Right renal pelvis (tissue), 4 donors: ENCODE data around the gene POU2AF1. TPM values are rescaled to one million over a fixed set of nuclear protein-coding genes. Genes with fewer than 3 reads are reported as not detected.
"Not testable (repeated sequence)": the region's sequence is repeated elsewhere in the genome, so short reads cannot be mapped to it uniquely, and the experiment has no call there.

ENCODE experiments used
- DNase-seq, 4 donors: peaks; one replicate each; pipeline ENCODE4 v3.0.0-alpha.2; 2013; ENCODE audit warnings: low read depth in 4 of 4, low spot score in 3 of 4, missing footprints in 1 of 4
- polyA plus RNA-seq, 4 donors: library from polyadenylated mRNA; unstranded; fragments of 120-200 nt; gene quantifications; one replicate each; pipeline ENCODE4 v1.2.1, GENCODE V29; 2013; ENCODE audit not compliant: insufficient read length in 4 of 4

POU2AF1 gene
- polyA plus RNA-seq, 4 donors = 0.58 to 1.0 (median 0.60) TPM

DNA sequence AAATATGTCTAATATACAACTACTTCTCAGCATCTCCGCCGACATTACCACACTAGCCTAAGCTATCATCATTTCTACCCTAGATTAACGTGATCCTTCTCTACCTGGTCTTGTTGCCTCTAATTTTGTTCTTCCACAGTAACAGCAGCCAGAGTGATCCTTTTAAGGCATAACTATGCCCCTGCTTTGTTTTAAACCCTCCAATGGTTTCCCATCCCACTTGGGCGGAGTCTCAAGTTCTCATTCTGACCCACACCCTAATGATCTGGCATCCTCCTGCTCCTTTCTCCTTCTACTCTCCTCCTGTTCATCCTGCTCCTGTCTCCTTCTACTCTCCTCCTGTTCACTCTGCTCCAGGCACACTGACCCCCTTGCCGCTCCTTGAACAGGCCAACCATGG, 31.9 kb upstream of the POU2AF1 start:
- no peak for DNase-seq

DNA sequence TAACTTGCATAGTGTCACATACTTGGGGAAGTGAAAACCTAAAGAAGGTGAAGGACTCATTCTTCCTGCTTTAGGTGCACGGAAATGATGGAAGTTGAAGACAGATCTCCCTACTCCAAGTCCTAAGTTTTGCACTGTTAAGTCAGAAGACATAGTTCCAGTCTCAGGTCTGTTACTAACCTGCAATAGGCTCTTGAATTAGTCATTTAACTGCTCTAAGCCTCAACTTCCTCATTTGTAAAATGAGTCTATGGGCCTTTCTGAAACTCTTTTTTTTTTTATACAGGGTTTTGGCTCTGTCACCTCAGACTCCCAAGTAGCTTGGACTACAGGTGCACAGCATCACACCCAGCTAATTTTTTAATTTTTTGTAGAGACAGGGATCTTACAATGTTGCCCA, 30.8 kb upstream of the POU2AF1 start:
- no peak for DNase-seq

- DNase-seq = no peak
Measured at GRCh38 chr11:111408789-111409727, 30.0 kb upstream of the POU2AF1 start.

- DNase-seq = no peak
Measured at GRCh38 chr11:111407652-111408051, 28.6 kb upstream of the POU2AF1 start.

DNA sequence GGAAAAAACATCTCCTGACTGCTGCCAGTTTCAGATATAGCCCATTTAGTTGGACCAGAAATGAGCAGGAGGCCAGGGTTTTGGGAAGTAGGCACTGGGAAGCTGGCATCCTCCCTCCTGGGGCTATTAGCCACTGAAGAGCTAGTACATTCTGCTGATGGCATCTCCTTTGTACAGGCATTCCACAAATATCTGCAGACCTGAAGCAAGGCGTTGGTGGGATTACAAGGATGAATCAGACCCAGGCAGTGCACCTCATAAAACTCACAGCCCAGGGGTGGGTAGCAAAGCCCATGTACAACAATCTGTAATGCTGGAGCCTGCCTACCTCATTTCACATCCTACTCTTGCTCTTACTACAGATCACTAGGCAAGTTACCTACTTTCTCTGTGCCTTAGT, 27.5 kb upstream of the POU2AF1 start:
- DNase-seq = no peak

DNA sequence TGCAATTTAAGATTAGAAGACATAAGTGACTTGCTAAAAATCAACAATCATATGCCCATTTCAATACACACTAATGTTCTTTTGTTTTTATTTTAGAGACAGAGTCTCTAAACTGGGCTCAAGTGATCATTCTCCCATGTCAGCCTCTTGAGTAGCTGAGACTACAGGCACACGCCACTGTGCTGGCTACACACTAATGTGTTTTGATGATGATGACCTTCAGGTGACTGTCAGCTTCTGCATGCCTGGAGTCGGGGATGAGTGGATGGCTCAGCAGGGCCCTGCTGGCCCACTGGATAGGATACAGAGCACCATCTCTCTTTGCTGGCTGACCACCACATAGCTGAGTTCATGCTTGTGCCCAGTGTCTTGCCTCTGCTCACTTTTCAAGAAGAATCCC, 27.0 kb upstream of the POU2AF1 start:
- DNase-seq = no peak

GRCh38 chr11:111405551-111405950, 26.5 kb upstream of the POU2AF1 start:
- DNase-seq = no peak

DNA sequence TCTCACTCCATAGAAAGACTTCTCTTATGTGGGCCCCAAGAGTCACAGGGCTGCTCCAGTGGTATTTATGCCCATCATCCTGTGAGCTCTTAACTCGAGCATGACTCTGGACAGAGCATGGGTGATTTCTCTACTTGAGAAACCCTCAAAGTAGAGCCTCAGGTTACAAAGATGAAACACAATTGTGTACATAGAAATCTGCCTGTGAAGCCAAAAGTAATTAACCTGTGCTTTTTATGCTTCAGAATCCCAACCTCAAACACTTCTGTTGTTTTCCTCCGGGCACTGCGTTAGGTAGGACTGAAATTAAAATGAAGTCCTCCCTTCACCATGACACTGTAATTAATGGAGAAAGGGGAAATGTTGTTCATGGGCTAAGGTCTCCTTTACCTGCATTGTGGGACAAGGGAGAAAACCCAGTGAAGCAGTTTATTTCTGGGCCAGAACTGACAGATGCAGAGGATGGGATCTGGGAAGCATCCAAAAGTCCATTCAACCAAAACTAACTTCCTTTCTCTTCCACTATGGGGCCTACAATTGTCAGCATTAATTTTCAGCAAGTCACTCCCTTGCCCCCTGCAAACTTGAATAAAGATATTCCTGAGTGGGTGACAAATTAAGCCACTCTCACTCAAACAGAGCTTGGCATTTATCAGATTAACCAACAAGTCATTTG, 24.1 kb upstream of the POU2AF1 start:
- no peak for DNase-seq

DNA sequence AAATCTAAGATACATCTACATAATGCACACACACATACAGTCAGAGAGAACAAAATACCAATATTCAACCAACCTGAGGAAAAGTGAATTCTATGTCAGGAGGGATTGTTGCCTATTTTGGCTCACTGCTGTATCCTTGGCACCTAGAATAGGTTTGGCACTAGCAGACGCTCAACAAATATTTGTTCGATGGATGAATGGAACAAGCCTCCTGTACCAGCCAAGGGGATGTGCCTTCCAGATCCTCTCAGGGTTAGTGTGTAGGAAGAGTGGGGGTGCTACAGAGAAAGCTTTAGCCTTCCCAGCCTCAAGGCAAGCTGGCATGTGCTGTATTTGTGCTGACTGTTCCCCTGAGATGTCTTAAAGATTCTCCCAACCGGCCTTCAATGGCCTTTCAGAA, 23.3 kb upstream of the POU2AF1 start:
- no peak for DNase-seq

GRCh38 chr11:111401957-111402356, 22.9 kb upstream of the POU2AF1 start:
- not testable (repeated sequence) for DNase-seq

DNA sequence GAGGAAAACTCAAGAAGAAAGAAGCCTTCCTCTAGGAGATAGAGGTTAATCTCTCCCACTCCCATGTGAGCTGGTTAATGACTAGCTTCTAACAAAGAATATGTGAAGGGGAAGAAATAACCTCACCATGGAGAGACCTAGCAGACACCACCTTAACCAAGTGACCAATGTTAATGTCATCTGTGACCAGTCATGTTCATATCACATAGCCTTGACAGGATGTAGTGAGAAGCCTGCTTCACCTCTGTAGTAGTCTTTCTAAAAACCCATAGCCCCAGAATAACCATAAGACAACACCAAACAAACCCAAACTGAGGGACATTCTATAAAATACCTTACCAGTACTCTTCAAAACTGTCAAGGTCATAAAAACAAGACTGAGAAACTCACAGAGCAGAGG, 21.5 kb upstream of the POU2AF1 start:
- DNase-seq = no peak

- DNase-seq = no peak
Measured at GRCh38 chr11:111399187-111400031, 20.3 kb upstream of the POU2AF1 start.

GRCh38 chr11:111397034-111397433, 18.0 kb upstream of the POU2AF1 start:
- DNase-seq = no peak

GRCh38 chr11:111395749-111396148, 16.7 kb upstream of the POU2AF1 start:
- DNase-seq = no peak

- no peak for DNase-seq
Measured at GRCh38 chr11:111395081-111395480, 16.0 kb upstream of the POU2AF1 start.

GRCh38 chr11:111394147-111394546, 15.1 kb upstream of the POU2AF1 start:
- DNase-seq = not testable (repeated sequence)

- DNase-seq = no peak
Measured at GRCh38 chr11:111393585-111393984, 14.5 kb upstream of the POU2AF1 start.

DNA sequence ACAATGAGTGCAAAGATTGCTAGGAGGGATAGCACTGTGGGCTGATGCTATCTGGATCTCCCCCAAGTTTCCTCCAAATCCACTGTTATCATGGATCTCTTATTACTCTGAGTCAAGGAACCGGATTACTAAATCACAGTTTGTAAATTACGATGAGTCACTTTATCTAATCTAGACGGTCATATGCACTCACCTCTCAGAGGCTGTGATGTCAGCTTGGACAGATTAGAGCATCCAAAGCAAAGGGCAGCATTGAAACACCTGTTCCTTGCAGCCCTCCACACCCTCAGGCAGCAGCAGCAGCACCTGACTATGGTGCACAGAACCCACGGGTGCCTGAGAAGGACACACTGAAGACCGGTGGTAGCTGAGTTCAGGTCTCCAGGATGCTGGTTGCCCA, 14.0 kb upstream of the POU2AF1 start:
- DNase-seq = no peak

DNA sequence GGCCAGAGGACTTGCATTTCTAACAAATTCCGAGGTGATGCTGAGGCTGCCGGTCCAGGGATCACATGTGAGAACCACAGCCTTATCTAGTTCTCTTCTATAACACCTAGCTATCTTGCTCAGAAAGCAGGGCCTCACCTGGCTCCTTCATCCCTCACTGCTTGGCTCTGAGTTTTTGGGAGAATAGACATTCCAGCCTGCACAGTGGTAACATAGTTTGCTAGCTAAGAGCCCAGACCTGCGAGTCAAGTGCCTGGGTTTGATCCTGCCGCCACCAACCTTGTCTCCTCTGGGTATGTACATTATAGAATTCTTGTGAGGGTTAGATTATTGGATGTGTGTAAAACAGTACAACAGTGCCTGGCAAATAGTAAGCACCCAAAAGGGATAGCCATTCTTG, 13.5 kb upstream of the POU2AF1 start:
- no peak for DNase-seq

DNA sequence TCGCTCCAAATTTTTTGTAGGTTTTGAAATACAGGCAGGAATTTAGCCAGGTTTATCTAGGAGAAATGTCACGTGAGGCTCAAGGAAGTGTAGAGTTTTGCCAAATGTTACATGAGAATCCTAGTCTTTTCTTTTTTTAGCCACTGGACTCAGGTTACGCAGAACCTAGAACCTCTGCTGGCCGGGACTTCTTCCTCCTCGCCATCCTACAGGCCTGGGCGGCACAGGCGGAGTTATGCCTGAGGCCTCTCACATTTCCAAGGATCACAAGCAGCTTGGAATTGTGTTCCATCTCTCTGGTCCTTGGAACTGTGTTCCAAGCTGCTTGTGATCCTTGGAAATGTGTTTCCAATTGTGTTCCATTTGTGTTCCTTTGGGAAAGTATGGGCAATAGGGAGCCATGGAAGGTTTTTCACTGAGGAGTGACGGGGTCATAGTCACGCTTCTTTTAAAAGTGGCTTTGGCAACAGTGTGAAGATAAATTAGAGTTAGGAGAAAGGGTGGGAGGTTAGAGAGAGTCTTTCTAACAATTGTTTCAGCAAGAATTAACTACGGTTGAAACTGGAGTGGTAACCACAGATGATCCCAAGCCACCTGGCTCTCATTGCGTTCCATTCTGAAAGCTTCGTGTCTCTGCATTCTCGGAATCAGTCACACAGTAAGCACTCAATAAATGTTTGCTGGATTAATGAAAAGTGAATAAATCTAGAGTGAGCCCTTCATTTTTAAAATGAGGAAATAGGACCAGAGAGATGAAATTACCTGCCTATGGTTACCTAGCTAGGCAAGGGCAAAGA, 12.5 kb upstream of the POU2AF1 start:
- DNase-seq = no peak
